HUDEP-2 (cell line): Measurements from ENCODE around the gene GBE1.

Experiments used
- DNase-seq, 76 experiments: peaks; one replicate each; lab custom pipeline; 2025; ENCODE audit not compliant: unreplicated experiment in 76 of 76; lab: John Stamatoyannopoulos, UW

The GBE1 gene

GRCh38 chr3:81442758-81443456 is 318.5 kb downstream of the GBE1 start:
- DNase-seq: no peak

- no peak for DNase-seq
These were observed 320.8 kb downstream of the GBE1 start for GRCh38 chr3:81440661-81441060.
